ENCODE data around the gene NEK8. TPM values are rescaled to one million over a fixed set of nuclear protein-coding genes. Genes with fewer than 3 reads are reported as not detected.

Gene NEK8
- total RNA-seq, 2 donors from 2014 or later, result 3.0 to 6.7 TPM

GRCh38 chr17:28700830-28701492 lies 27.6 kb upstream of the NEK8 start:
- no peak for DNase-seq
- H3K4me3 ChIP-seq, result no peak overlapping the region
- H3K9me3 ChIP-seq, result no peaks in the 10 kb centered on the region
- no peak overlapping the region for H3K9ac ChIP-seq (ENCODE audit: low read depth in 2 of 2, low read length in 2 of 2)
- intact Hi-C loops (cut with DNase I), result no loop called here
- TF ChIP-seq CTCF (IDR thresholded peaks at IDR 0.05), result no peak
- H3K4me1 ChIP-seq, result no peaks in the 10 kb centered on the region
- no peak overlapping the region for H3K27ac ChIP-seq
- no peaks in the 10 kb centered on the region for H3K27me3 ChIP-seq
- H3K36me3 ChIP-seq, result peaks cover 38% of the 10 kb centered on the region

- DNase-seq, result no peak
- Histone ChIP-seq H3K27ac (no peak overlapping the region), H3K9me3 (no peaks in the 10 kb centered on the region), H3K4me3 (no peak overlapping the region), H3K9ac (ENCODE audit: low read depth in 2 of 2, low read length in 2 of 2) (no peak overlapping the region), H3K27me3 (no peaks in the 10 kb centered on the region), H3K36me3 (peaks cover 30% of the 10 kb centered on the region), H3K4me1 (no peaks in the 10 kb centered on the region)
- TF ChIP-seq CTCF (IDR thresholded peaks at IDR 0.05), result no peak
- intact Hi-C loops (cut with DNase I), result no loop called here
Observed at GRCh38 chr17:28702026-28702751, 26.4 kb upstream of the NEK8 start.

GRCh38 chr17:28702752-28703150 lies 25.8 kb upstream of the NEK8 start:
- Histone ChIP-seq H3K27ac (no peak overlapping the region), H3K36me3 (peaks cover 25% of the 10 kb centered on the region), H3K4me1 (no peaks in the 10 kb centered on the region), H3K9me3 (no peaks in the 10 kb centered on the region), H3K4me3 (no peak overlapping the region), H3K9ac (ENCODE audit: low read depth in 2 of 2, low read length in 2 of 2) (no peak overlapping the region), H3K27me3 (no peaks in the 10 kb centered on the region)
- DNase-seq, result no peak
- intact Hi-C loops (cut with DNase I), result no loop called here
- TF ChIP-seq CTCF (IDR thresholded peaks at IDR 0.05), result no peak

- no peak overlapping the region for H3K4me3 ChIP-seq
- no peak overlapping the region for H3K9ac ChIP-seq (ENCODE audit: low read depth in 2 of 2, low read length in 2 of 2)
- H3K36me3 ChIP-seq, result peaks cover 23% of the 10 kb centered on the region
- DNase-seq, result no peak
- intact Hi-C loops (cut with DNase I), result no loop called here
- no peaks in the 10 kb centered on the region for H3K4me1 ChIP-seq
- no peak for TF ChIP-seq CTCF (IDR thresholded peaks at IDR 0.05)
- no peaks in the 10 kb centered on the region for H3K27me3 ChIP-seq
- H3K9me3 ChIP-seq, result no peaks in the 10 kb centered on the region
- no peak overlapping the region for H3K27ac ChIP-seq
Observed at GRCh38 chr17:28703552-28704218, 24.9 kb upstream of the NEK8 start.

GRCh38 chr17:28704219-28704858 lies 24.2 kb upstream of the NEK8 start:
- DNase-seq, result no peak

More at GRCh38 chr17:28704219-28704858, 24.2 kb upstream of the NEK8 start:
- Histone ChIP-seq H3K9ac (ENCODE audit: low read depth in 2 of 2, low read length in 2 of 2) (no peak overlapping the region), H3K27ac (no peak overlapping the region), H3K9me3 (no peaks in the 10 kb centered on the region), H3K36me3 (peaks cover 21% of the 10 kb centered on the region), H3K27me3 (no peaks in the 10 kb centered on the region), H3K4me3 (no peak overlapping the region), H3K4me1 (no peaks in the 10 kb centered on the region)
- TF ChIP-seq CTCF (IDR thresholded peaks at IDR 0.05), result no peak
- intact Hi-C loops (cut with DNase I), result no loop called here

Data from colonic mucosa (tissue), 4 donors.